IPS-18c (cell line): ENCODE results near the gene PLCB4.

Experiments used
- H3K4me3 ChIP-seq: 2 replicates; pipeline ENCODE4 v1.7.0; 2013; ENCODE audit warnings: low read depth, mild to moderate bottlenecking, low read length, moderate library complexity; ENCODE audit not compliant: insufficient read depth
- H3K9me3 ChIP-seq: one replicate; pipeline ENCODE4 v1.6.1; 2013; ENCODE audit warnings: mild to moderate bottlenecking, low read length, moderate library complexity; ENCODE audit not compliant: control insufficient read depth, insufficient read depth

The PLCB4 gene

GRCh38 chr20:9051508-9051907 lies 17.4 kb upstream of the PLCB4 start:
- Histone ChIP-seq H3K4me3 (no peak overlapping the region), H3K9me3 (no peaks in the 10 kb centered on the region)

GRCh38 chr20:9052136-9052535 lies 16.8 kb upstream of the PLCB4 start:
- H3K4me3 ChIP-seq = no peak overlapping the region

GRCh38 chr20:9053108-9053507 lies 15.8 kb upstream of the PLCB4 start:
- H3K4me3 ChIP-seq = no peak overlapping the region
- no peaks in the 10 kb centered on the region for H3K9me3 ChIP-seq

More at GRCh38 chr20:9052136-9052535, 16.8 kb upstream of the PLCB4 start:
- H3K9me3 ChIP-seq = no peaks in the 10 kb centered on the region

GRCh38 chr20:9054176-9054575 lies 14.7 kb upstream of the PLCB4 start:
- Histone ChIP-seq H3K9me3 (no peaks in the 10 kb centered on the region), H3K4me3 (no peak overlapping the region)

GRCh38 chr20:9059931-9060330 lies 9.0 kb upstream of the PLCB4 start:
- no peak overlapping the region for H3K4me3 ChIP-seq
- no peaks in the 10 kb centered on the region for H3K9me3 ChIP-seq

GRCh38 chr20:9061434-9061833 lies 7.5 kb upstream of the PLCB4 start:
- H3K4me3 ChIP-seq = no peak overlapping the region

GRCh38 chr20:9062066-9062465 lies 6.8 kb upstream of the PLCB4 start:
- H3K9me3 ChIP-seq = no peaks in the 10 kb centered on the region
- H3K4me3 ChIP-seq = no peak overlapping the region

More at GRCh38 chr20:9061434-9061833, 7.5 kb upstream of the PLCB4 start:
- no peaks in the 10 kb centered on the region for H3K9me3 ChIP-seq

GRCh38 chr20:9066191-9066590 lies 2.7 kb upstream of the PLCB4 start:
- no peaks in the 10 kb centered on the region for H3K9me3 ChIP-seq
- no peak overlapping the region for H3K4me3 ChIP-seq

GRCh38 chr20:9068233-9068801 lies 570 bp upstream of the PLCB4 start:
- H3K4me3 ChIP-seq = peak overlapping the region; percentile 81
- H3K9me3 ChIP-seq = no peaks in the 10 kb centered on the region

- Histone ChIP-seq H3K4me3 (no peak overlapping the region), H3K9me3 (no peaks in the 10 kb centered on the region)
Observed at GRCh38 chr20:9070304-9070703, 1.4 kb downstream of the PLCB4 start.

GRCh38 chr20:9071976-9072726 lies 3.3 kb downstream of the PLCB4 start:
- H3K9me3 ChIP-seq = no peaks in the 10 kb centered on the region
- no peak overlapping the region for H3K4me3 ChIP-seq

GRCh38 chr20:9072861-9073500 lies 4.1 kb downstream of the PLCB4 start:
- Histone ChIP-seq H3K4me3 (no peak overlapping the region), H3K9me3 (no peaks in the 10 kb centered on the region)

- no peak overlapping the region for H3K4me3 ChIP-seq
- H3K9me3 ChIP-seq = no peaks in the 10 kb centered on the region
Observed at GRCh38 chr20:9075264-9076095, 6.6 kb downstream of the PLCB4 start.

GRCh38 chr20:9076440-9076839 lies 7.6 kb downstream of the PLCB4 start:
- H3K4me3 ChIP-seq = no peak overlapping the region
- H3K9me3 ChIP-seq = no peaks in the 10 kb centered on the region

- Histone ChIP-seq H3K4me3 (no peak overlapping the region), H3K9me3 (no peaks in the 10 kb centered on the region)
Observed at GRCh38 chr20:9078826-9079731, 10.2 kb downstream of the PLCB4 start.

GRCh38 chr20:9081423-9081966 lies 12.6 kb downstream of the PLCB4 start:
- Histone ChIP-seq H3K4me3 (no peak overlapping the region), H3K9me3 (no peaks in the 10 kb centered on the region)
